Pancreas (tissue), 10 donors: Measurements from ENCODE around the gene CLK1. TPM values are rescaled to one million over a fixed set of nuclear protein-coding genes. Genes with fewer than 3 reads are reported as not detected.
A peak's percentile ranks its signal among the peaks of the same experiment; 100 is the strongest.

Experiments
- ATAC-seq, 4 donors: fragments of 200-7000 bp; cut with Tn5 transposase; one replicate each; pipeline versions ENCODE4 v1.8.0 to v1.9.1; 2020; ENCODE audit warnings: mild to moderate bottlenecking in 4 of 4, moderate library complexity in 4 of 4
- DNase-seq, 6 donors: peaks; one replicate each; pipeline ENCODE4 v3.0.0-alpha.2; 2020
- FAIRE-seq: peaks from 2 replicates; lab custom pipeline; 2012; peaks lifted over from hg19 to GRCh38; lab: Jason Lieb, UNC
- H3K27ac ChIP-seq, 4 donors: fragments of 200-600 bp; sonication (generic); 1 replicate in 3 of 4; 2 replicates in 1 of 4; pipeline versions ENCODE4 v1.5.0 to v1.8.0; 2020
- H3K27me3 ChIP-seq, 4 donors: fragments of 200-600 bp; one replicate each; pipeline ENCODE4 v1.8.0; 2021
- H3K36me3 ChIP-seq, 3 donors: fragments of 200-600 bp; sonication (generic) in 1 of 3; one replicate each; pipeline versions ENCODE4 v1.5.0 to v1.8.0; 2020 to 2021
- H3K4me1 ChIP-seq, 3 donors: fragments of 200-600 bp; one replicate each; pipeline ENCODE4 v1.8.0; 2021
- H3K4me3 ChIP-seq, 4 donors: fragments of 200-600 bp; sonication (generic) in 2 of 4; one replicate each; pipeline versions ENCODE4 v1.5.0 to v1.8.0; 2020 to 2021
- H3K9me3 ChIP-seq, 4 donors: fragments of 200-600 bp; one replicate each; pipeline ENCODE4 v1.8.0; 2021
- WGBS, 2 donors: extraction: QIAGEN DNeasy Blood & Tissue Kit; methylation state at CpG; one replicate each; pipeline ENCODE4 v1.1.7; 2013; 5-methylcytosine and 5-hydroxymethylcytosine counted together
- intact Hi-C, 3 donors: fragments of 100-400 bp; cut with DNase I; formaldehyde crosslinking; loops; one replicate each; pipeline versions ENCODE4 v1.11.1 to v1.14.2; 2022
- polyA plus RNA-seq, 2 donors: library from polyadenylated mRNA; stranded (reverse); fragments of 200-250 nt; gene quantifications; one replicate each; pipeline ENCODE4 v1.2.3, GENCODE V29; 2013
- total RNA-seq, 6 donors: library from RNA; stranded (reverse); fragmentation: NEBNext Ultra II Directional in 4 of 6; extraction: Animal tissue kit (Norgen Biotek cat#: 25700) in 4 of 6; gene quantifications; one replicate each; pipeline versions ENCODE4 v1.2.1 to v1.2.4, GENCODE V29; 2021 to 2023
- TF ChIP-seq, protein P1 (sequence below), 4 donors: fragments of 200-600 bp; sonication (generic) in 3 of 4; IDR thresholded peaks; one replicate each; pipeline versions ENCODE4 v1.5.0 to v1.8.0; 2021; ENCODE audit warnings: antibody characterized with exemption in 4 of 4
- donor health status: healthy with polysubstance abuse.
- donor health status: DM: no; HTN: no; CAD: no; lungs with moderate emphysema.
- donor health status: DM: no; HTN: no; CAD: no.
- donor health status: control.
- donor health status: control.
- donor health status: Bipolar disorder and iron deficiency.
- donor health status: DM: yes; HTN: yes; CAD: no.
- donor health status: DM: no; HTN: no; CAD: no.
- donor health status: DM: no; HTN: no; CAD: no.
- donor health status: DM: yes; HTN: yes; CAD: no.

Gene CLK1
- total and polyA plus RNA-seq, 8 donors = 45.0 to 573 (median 69.9) TPM

GRCh38 chr2:200877443-200877842 lies 13.0 kb upstream of the CLK1 start:
- H3K4me3 ChIP-seq = no peak overlapping the region
- intact Hi-C loops = no loop called here
- FAIRE-seq = no peak
- no peaks in the 10 kb centered on the region for H3K27me3 ChIP-seq
- DNase-seq = no peak
- no peaks in the 10 kb centered on the region for H3K4me1 ChIP-seq
- TF ChIP-seq, protein P1, sequence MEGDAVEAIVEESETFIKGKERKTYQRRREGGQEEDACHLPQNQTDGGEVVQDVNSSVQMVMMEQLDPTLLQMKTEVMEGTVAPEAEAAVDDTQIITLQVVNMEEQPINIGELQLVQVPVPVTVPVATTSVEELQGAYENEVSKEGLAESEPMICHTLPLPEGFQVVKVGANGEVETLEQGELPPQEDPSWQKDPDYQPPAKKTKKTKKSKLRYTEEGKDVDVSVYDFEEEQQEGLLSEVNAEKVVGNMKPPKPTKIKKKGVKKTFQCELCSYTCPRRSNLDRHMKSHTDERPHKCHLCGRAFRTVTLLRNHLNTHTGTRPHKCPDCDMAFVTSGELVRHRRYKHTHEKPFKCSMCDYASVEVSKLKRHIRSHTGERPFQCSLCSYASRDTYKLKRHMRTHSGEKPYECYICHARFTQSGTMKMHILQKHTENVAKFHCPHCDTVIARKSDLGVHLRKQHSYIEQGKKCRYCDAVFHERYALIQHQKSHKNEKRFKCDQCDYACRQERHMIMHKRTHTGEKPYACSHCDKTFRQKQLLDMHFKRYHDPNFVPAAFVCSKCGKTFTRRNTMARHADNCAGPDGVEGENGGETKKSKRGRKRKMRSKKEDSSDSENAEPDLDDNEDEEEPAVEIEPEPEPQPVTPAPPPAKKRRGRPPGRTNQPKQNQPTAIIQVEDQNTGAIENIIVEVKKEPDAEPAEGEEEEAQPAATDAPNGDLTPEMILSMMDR (IDR thresholded peaks at IDR 0.05) = no peak
- no peaks in the 10 kb centered on the region for H3K9me3 ChIP-seq
- ATAC-seq = no peak
- no peak overlapping the region for H3K27ac ChIP-seq
- peaks cover 5 to 63% (median 24%) of the 10 kb centered on the region in 3 donors for H3K36me3 ChIP-seq

GRCh38 chr2:200873560-200873959 lies 9.1 kb upstream of the CLK1 start:
- Histone ChIP-seq H3K27ac (no peak overlapping the region), H3K9me3 (no peaks in the 10 kb centered on the region), H3K27me3 (no peaks in the 10 kb centered on the region), H3K4me3 (no peak overlapping the region), H3K4me1 (no peaks in the 10 kb centered on the region), H3K36me3 (peaks cover 0 to 31% (median 13%) of the 10 kb centered on the region in 3 donors)
- intact Hi-C loops = no loop called here
- FAIRE-seq (no peak), DNase-seq (no peak), ATAC-seq (no peak)
- TF ChIP-seq, protein P1 (IDR thresholded peaks at IDR 0.05) = no peak
- WGBS, 2 donors = 95 to 96% methylated on average over 6 of the region's 6 CpGs

DNA sequence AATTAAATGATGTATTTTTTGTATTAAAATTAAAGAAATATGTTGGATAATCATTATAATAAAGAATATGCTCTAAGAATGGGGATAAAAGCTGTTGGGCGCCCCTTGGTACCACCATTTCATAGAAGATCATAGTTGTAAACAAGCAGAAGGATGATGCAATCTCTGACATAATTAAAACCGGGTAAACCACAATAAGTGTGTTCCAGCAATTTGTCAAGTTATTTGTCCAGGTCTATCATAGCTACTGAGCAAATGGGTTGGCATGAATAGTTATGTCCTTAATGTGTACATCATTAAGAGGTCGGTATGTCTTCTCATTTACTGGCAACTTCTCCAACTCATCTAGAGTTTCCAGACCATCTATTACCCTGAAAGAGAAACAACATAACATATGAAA lies 6.7 kb upstream of the CLK1 start:
- H3K4me3 ChIP-seq = no peak overlapping the region
- DNase-seq (no peak), FAIRE-seq (no peak), ATAC-seq (no peak)
- no peaks in the 10 kb centered on the region for H3K27me3 ChIP-seq
- H3K27ac ChIP-seq = no peak overlapping the region
- WGBS, 2 donors = 67 to 75% methylated on average over 3 of the region's 3 CpGs
- no peaks in the 10 kb centered on the region for H3K9me3 ChIP-seq
- TF ChIP-seq, protein P1 (IDR thresholded peaks at IDR 0.05) = no peak
- intact Hi-C loops = no loop called here
- H3K36me3 ChIP-seq = peaks cover 0 to 14% (median 13%) of the 10 kb centered on the region in 3 donors
- peaks cover 0 to 5% (median 0%) of the 10 kb centered on the region in 3 donors for H3K4me1 ChIP-seq

GRCh38 chr2:200869014-200869413 lies 4.6 kb upstream of the CLK1 start:
- H3K27me3 ChIP-seq = no peaks in the 10 kb centered on the region
- H3K4me3 ChIP-seq = no peak overlapping the region
- 89 to 92% methylated on average over 2 of the region's 2 CpGs for WGBS, 2 donors
- no peak overlapping the region for H3K27ac ChIP-seq
- TF ChIP-seq, protein P1 (IDR thresholded peaks at IDR 0.05) = no peak
- DNase-seq (no peak), FAIRE-seq (no peak), ATAC-seq (no peak)
- intact Hi-C loops = no loop called here
- peaks cover 0 to 10% (median 5%) of the 10 kb centered on the region in 3 donors for H3K4me1 ChIP-seq
- no peaks in the 10 kb centered on the region for H3K9me3 ChIP-seq
- no peaks in the 10 kb centered on the region for H3K36me3 ChIP-seq

GRCh38 chr2:200863782-200864175 lies 679 bp downstream of the CLK1 start:
- ATAC-seq (peak; percentile 4 to 16 (median 7)), DNase-seq (peak in 1 of 6 donors; percentile 28), FAIRE-seq (no peak)
- no peaks in the 10 kb centered on the region for H3K9me3 ChIP-seq
- H3K36me3 ChIP-seq = peaks cover 0 to 15% (median 11%) of the 10 kb centered on the region in 3 donors
- 0% methylated on average over 19 of the region's 19 CpGs for WGBS, 2 donors
- H3K4me1 ChIP-seq = peaks cover 0 to 36% (median 25%) of the 10 kb centered on the region in 3 donors
- H3K27me3 ChIP-seq = no peaks in the 10 kb centered on the region
- intact Hi-C loops = no loop called here
- TF ChIP-seq, protein P1 (IDR thresholded peaks at IDR 0.05) = no peak
- H3K4me3 ChIP-seq = peak overlapping the region; percentile 68 to 88 (median 80)
- H3K27ac ChIP-seq = peak overlapping the region; percentile 99 to 100 (median 100)
